Measurements from ENCODE around the gene BLTP2.

The BLTP2 gene

DNA sequence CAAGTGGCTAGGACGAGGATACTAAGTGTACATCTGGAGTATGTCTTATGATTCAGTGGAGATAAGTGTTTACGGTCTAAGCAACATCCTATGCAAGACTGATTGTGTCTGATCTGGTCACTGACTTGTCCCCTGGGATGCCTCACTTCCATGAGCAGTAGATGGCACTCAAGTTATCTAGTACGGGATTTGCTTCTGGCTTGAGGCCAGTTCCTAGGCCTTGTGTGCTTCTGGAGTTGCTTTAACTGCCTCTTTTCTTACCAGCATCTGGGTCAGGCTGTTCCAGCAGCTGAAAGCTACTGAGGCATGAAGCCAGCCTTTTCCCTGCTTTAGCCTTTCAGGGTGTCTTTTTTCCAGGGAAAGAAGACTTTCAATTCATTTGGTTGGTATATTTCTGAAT lies 40.0 kb upstream of the BLTP2 start:
- H3K4me3 ChIP-seq (ENCODE audit: control insufficient read depth, low read depth, low read length), result no peak overlapping the region
- peak; percentile 50 for DNase-seq (ENCODE audit: low read depth)
- TF ChIP-seq, protein P1, sequence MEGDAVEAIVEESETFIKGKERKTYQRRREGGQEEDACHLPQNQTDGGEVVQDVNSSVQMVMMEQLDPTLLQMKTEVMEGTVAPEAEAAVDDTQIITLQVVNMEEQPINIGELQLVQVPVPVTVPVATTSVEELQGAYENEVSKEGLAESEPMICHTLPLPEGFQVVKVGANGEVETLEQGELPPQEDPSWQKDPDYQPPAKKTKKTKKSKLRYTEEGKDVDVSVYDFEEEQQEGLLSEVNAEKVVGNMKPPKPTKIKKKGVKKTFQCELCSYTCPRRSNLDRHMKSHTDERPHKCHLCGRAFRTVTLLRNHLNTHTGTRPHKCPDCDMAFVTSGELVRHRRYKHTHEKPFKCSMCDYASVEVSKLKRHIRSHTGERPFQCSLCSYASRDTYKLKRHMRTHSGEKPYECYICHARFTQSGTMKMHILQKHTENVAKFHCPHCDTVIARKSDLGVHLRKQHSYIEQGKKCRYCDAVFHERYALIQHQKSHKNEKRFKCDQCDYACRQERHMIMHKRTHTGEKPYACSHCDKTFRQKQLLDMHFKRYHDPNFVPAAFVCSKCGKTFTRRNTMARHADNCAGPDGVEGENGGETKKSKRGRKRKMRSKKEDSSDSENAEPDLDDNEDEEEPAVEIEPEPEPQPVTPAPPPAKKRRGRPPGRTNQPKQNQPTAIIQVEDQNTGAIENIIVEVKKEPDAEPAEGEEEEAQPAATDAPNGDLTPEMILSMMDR (conservative IDR thresholded peaks at IDR 0.05; ENCODE audit: control insufficient read depth, insufficient read depth, low read depth, low read length), result no peak

DNA sequence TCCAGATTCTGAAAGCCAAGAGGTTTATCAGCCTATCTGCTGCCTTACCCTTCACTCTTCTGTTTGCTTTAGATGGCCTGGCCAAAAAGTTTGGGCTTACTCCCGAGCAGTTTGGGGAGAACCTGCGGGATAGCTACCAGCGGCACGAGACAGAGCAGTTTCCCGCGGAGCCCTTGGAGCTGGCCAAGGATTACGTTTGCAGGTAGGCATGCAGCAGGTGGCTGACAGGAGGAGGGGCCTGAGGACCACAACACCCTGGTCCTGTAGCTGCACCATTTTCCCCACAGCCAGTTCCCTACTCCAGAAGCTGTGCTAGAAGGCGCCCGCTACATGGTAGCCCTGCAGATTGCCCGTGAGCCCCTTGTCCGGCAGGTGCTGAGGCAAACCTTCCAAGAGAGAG lies 37.7 kb upstream of the BLTP2 start:
- DNase-seq (ENCODE audit: low read depth), result no peak
- TF ChIP-seq, protein P1 (conservative IDR thresholded peaks at IDR 0.05; ENCODE audit: control insufficient read depth, insufficient read depth, low read depth, low read length), result no peak
- no peak overlapping the region for H3K4me3 ChIP-seq (ENCODE audit: control insufficient read depth, low read depth, low read length)

- no peak for DNase-seq (ENCODE audit: low read depth)
- H3K4me3 ChIP-seq (ENCODE audit: control insufficient read depth, low read depth, low read length), result no peak overlapping the region
Observed at GRCh38 chr17:28675980-28676379, 31.0 kb upstream of the BLTP2 start.

GRCh38 chr17:28675490-28675889 lies 30.5 kb upstream of the BLTP2 start:
- H3K4me3 ChIP-seq (ENCODE audit: control insufficient read depth, low read depth, low read length), result no peak overlapping the region
- TF ChIP-seq, protein P1 (conservative IDR thresholded peaks at IDR 0.05; ENCODE audit: control insufficient read depth, insufficient read depth, low read depth, low read length), result no peak
- DNase-seq (ENCODE audit: low read depth), result no peak

More at GRCh38 chr17:28675980-28676379, 31.0 kb upstream of the BLTP2 start:
- TF ChIP-seq, protein P1 (conservative IDR thresholded peaks at IDR 0.05; ENCODE audit: control insufficient read depth, insufficient read depth, low read depth, low read length), result no peak

GRCh38 chr17:28669918-28670317 lies 25.0 kb upstream of the BLTP2 start:
- TF ChIP-seq, protein P1 (conservative IDR thresholded peaks at IDR 0.05; ENCODE audit: control insufficient read depth, insufficient read depth, low read depth, low read length), result no peak
- no peak overlapping the region for H3K4me3 ChIP-seq (ENCODE audit: control insufficient read depth, low read depth, low read length)
- no peak for DNase-seq (ENCODE audit: low read depth)

GRCh38 chr17:28667870-28668269 lies 22.9 kb upstream of the BLTP2 start:
- TF ChIP-seq, protein P1 (conservative IDR thresholded peaks at IDR 0.05; ENCODE audit: control insufficient read depth, insufficient read depth, low read depth, low read length), result no peak
- no peak for DNase-seq (ENCODE audit: low read depth)
- H3K4me3 ChIP-seq (ENCODE audit: control insufficient read depth, low read depth, low read length), result no peak overlapping the region

GRCh38 chr17:28665994-28666393 lies 21.0 kb upstream of the BLTP2 start:
- TF ChIP-seq, protein P1 (conservative IDR thresholded peaks at IDR 0.05; ENCODE audit: control insufficient read depth, insufficient read depth, low read depth, low read length), result no peak
- DNase-seq (ENCODE audit: low read depth), result no peak

More at GRCh38 chr17:28665994-28666393, 21.0 kb upstream of the BLTP2 start:
- H3K4me3 ChIP-seq (ENCODE audit: control insufficient read depth, low read depth, low read length), result no peak overlapping the region
